Upper lobe of right lung (tissue), 1 donor: Measurements from ENCODE around the gene CYBB. TPM values are rescaled to one million over a fixed set of nuclear protein-coding genes. Genes with fewer than 3 reads are reported as not detected.

Experiments
- ATAC-seq: fragments of 200-7000 bp; cut with Tn5 transposase; one replicate; pipeline ENCODE4 v1.9.1; 2020; ENCODE audit warnings: mild to moderate bottlenecking, moderate library complexity
- DNase-seq: peaks from one replicate; pipeline ENCODE4 v3.0.0-alpha.2; 2020
- H3K27ac ChIP-seq: fragments of 200-600 bp; one replicate; pipeline ENCODE4 v1.8.0; 2022
- H3K27me3 ChIP-seq: fragments of 200-600 bp; one replicate; pipeline ENCODE4 v1.8.0; 2022; ENCODE audit warnings: mild to moderate bottlenecking
- H3K36me3 ChIP-seq: fragments of 200-600 bp; one replicate; pipeline ENCODE4 v1.8.0; 2022
- H3K4me1 ChIP-seq: fragments of 200-600 bp; one replicate; pipeline ENCODE4 v1.8.0; 2022
- H3K4me3 ChIP-seq: fragments of 200-600 bp; one replicate; pipeline ENCODE4 v1.8.0; 2022; ENCODE audit warnings: mild to moderate bottlenecking
- H3K9me3 ChIP-seq: fragments of 200-600 bp; one replicate; pipeline ENCODE4 v1.8.0; 2022
- intact Hi-C: fragments of 100-400 bp; cut with DNase I; formaldehyde crosslinking; loops from one replicate; pipeline ENCODE4 v1.11.0; 2022
- total RNA-seq: library from RNA; stranded (reverse); fragmentation: NEBNext Ultra II Directional; extraction: Animal tissue kit (Norgen Biotek cat#: 25700); gene quantifications from one replicate; pipeline ENCODE4 v1.2.1, GENCODE V29; 2021
- TF ChIP-seq, protein P1 (sequence below): fragments of 200-600 bp; IDR thresholded peaks from one replicate; pipeline ENCODE4 v1.8.0; 2022; ENCODE audit warnings: antibody characterized with exemption
- donor health status: DM: no; HTN: yes; CAD: no; lungs with severe emphysema.

Gene CYBB
- total RNA-seq, 1 donor from 2014 or later, result 225 TPM

GRCh38 chrX:37830371-37830770 lies 50.5 kb downstream of the CYBB start:
- intact Hi-C loops, result no loop called here
- ATAC-seq, result no peak
- Histone ChIP-seq H3K36me3 (no peaks in the 10 kb centered on the region), H3K9me3 (no peaks in the 10 kb centered on the region), H3K4me1 (no peaks in the 10 kb centered on the region), H3K4me3 (no peak overlapping the region), H3K27me3 (no peaks in the 10 kb centered on the region), H3K27ac (no peak overlapping the region)
- DNase-seq, result no peak
- TF ChIP-seq, protein P1, sequence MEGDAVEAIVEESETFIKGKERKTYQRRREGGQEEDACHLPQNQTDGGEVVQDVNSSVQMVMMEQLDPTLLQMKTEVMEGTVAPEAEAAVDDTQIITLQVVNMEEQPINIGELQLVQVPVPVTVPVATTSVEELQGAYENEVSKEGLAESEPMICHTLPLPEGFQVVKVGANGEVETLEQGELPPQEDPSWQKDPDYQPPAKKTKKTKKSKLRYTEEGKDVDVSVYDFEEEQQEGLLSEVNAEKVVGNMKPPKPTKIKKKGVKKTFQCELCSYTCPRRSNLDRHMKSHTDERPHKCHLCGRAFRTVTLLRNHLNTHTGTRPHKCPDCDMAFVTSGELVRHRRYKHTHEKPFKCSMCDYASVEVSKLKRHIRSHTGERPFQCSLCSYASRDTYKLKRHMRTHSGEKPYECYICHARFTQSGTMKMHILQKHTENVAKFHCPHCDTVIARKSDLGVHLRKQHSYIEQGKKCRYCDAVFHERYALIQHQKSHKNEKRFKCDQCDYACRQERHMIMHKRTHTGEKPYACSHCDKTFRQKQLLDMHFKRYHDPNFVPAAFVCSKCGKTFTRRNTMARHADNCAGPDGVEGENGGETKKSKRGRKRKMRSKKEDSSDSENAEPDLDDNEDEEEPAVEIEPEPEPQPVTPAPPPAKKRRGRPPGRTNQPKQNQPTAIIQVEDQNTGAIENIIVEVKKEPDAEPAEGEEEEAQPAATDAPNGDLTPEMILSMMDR, result no peak

DNA sequence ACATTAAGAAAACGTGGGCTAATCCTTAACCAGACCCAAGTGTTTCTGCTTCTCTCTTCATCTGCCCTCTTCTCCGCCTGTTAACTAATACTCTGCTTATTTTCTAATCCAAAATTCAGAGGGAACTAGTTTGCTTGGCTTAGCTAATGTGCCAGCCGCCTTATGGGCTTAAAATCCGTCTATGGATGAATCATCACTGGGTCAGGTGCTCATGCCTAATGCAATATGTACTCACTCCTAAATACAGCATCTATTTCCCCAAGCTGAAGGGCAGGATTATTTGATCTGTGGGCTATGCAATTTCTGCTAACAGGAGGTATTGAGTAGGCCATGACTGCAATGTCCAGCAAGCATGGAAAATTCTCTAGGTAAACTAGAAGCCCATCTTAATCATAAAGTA lies 55.1 kb downstream of the CYBB start:
- no peaks in the 10 kb centered on the region for H3K36me3 ChIP-seq
- DNase-seq (no peak), ATAC-seq (peak; percentile 28)
- no peaks in the 10 kb centered on the region for H3K9me3 ChIP-seq
- no peaks in the 10 kb centered on the region for H3K27me3 ChIP-seq
- no peak overlapping the region for H3K27ac ChIP-seq
- H3K4me3 ChIP-seq, result no peak overlapping the region
- intact Hi-C loops, result no loop called here
- TF ChIP-seq, protein P1, result no peak
- no peaks in the 10 kb centered on the region for H3K4me1 ChIP-seq

GRCh38 chrX:37840931-37841330 lies 61.1 kb downstream of the CYBB start:
- H3K27ac ChIP-seq, result no peak overlapping the region
- TF ChIP-seq, protein P1, result no peak
- H3K36me3 ChIP-seq, result peaks cover 5% of the 10 kb centered on the region
- no peaks in the 10 kb centered on the region for H3K4me1 ChIP-seq
- no peaks in the 10 kb centered on the region for H3K27me3 ChIP-seq
- ATAC-seq, result no peak
- H3K9me3 ChIP-seq, result no peaks in the 10 kb centered on the region
- no peak for DNase-seq
- intact Hi-C loops, result no loop called here
- no peak overlapping the region for H3K4me3 ChIP-seq

DNA sequence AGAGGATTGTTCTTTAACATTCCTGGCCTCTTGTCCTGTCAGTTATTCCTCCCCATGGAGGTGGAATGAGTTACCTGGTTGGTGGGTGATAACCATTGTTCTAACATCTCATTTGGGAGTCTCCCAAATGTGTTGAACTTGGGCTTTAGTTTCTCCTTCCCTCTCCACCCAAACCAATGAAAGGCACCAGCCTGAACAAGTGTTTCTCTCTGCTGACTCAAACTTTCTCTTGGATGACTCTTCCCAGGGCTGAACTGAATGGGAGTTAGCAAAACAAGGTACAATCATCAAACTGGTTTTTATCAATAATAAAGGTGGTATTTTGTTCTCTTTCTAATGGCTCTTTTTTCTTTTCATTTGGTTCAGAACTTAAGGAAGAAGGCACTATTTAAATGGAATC lies 64.8 kb downstream of the CYBB start:
- TF ChIP-seq, protein P1, result no peak
- Histone ChIP-seq H3K4me3 (no peak overlapping the region), H3K27ac (no peak overlapping the region), H3K27me3 (no peaks in the 10 kb centered on the region), H3K4me1 (peaks cover 4% of the 10 kb centered on the region), H3K9me3 (no peaks in the 10 kb centered on the region), H3K36me3 (peaks cover 5% of the 10 kb centered on the region)
- ATAC-seq, result no peak
- intact Hi-C loops, result no loop called here
- DNase-seq, result no peak

- H3K9me3 ChIP-seq, result no peaks in the 10 kb centered on the region
- H3K27me3 ChIP-seq, result no peaks in the 10 kb centered on the region
- no peak for ATAC-seq
- no peak for DNase-seq
- H3K4me3 ChIP-seq, result peak overlapping the region; percentile 67
- intact Hi-C loops, result no loop called here
- TF ChIP-seq, protein P1, result no peak
- H3K36me3 ChIP-seq, result peaks cover 2% of the 10 kb centered on the region
- H3K27ac ChIP-seq, result no peak overlapping the region
- H3K4me1 ChIP-seq, result peaks cover 4% of the 10 kb centered on the region
These were observed 66.3 kb downstream of the CYBB start for GRCh38 chrX:37846141-37846540.

DNA sequence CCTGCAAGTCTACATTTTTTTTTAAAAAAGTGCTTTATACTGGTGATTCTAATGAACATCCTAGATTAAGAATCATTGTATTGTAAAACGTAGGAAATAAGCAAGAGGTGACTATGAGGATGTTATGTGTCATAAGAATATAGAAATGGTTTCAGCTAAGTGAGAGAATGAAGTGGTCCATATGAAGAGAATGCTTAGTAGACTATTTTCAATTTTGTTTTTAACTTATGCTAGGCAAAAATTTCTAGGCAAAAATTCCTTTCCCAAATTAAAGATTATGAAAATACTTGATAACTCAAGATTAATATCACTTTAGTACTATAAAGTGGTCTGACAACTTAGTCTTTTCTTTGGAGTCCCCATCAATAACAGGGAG lies 66.7 kb downstream of the CYBB start:
- Histone ChIP-seq H3K36me3 (no peaks in the 10 kb centered on the region), H3K9me3 (no peaks in the 10 kb centered on the region), H3K4me3 (peak overlapping the region; percentile 67), H3K4me1 (peaks cover 4% of the 10 kb centered on the region), H3K27me3 (no peaks in the 10 kb centered on the region), H3K27ac (peak overlapping the region; percentile 78)
- ATAC-seq (no peak), DNase-seq (no peak)
- TF ChIP-seq, protein P1, result no peak
- intact Hi-C loops, result no loop called here
